ENCODE data around the gene POLE.

Gene POLE

DNA sequence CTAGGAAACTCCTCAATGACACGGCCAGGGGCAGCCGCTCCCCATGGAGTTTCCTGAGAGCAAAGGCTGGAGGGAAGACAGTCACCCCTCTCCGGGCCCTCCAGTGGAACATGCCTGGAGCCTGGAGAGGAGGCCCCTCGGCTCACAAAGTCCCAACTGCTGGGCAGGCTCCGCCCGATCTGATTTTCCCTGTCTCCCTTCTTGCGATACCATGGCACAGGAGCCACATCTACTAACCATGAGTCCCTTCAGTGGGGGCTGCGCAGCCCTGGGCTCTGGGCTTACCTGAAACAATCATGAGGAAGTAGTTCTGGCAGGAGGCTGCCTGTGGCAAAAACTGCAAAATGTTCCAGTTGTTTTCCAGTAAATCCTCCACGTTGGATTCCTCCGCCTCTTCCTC is 53.2 kb downstream of the POLE start:
- Histone ChIP-seq H3K27ac (ENCODE audit: low read depth, low read length) (no peak overlapping the region), H3K4me3 (ENCODE audit: low read depth in 1 of 5, low read length in 5 of 5) (no peak overlapping the region), H3K36me3 (ENCODE audit: control insufficient read depth in 5 of 5, insufficient read depth in 5 of 5, low read length in 5 of 5) (peaks cover 0 to 93% (median 78%) of the 10 kb centered on the region in 5 donors), H3K27me3 (ENCODE audit: control insufficient read depth in 5 of 5, insufficient read depth in 4 of 5, low read length in 5 of 5) (no peaks in the 10 kb centered on the region), H3K4me1 (ENCODE audit: control insufficient read depth in 5 of 5, insufficient read depth in 5 of 5, low read length in 5 of 5) (peaks cover 3 to 7% (median 4%) of the 10 kb centered on the region in 5 donors), H3K9me3 (ENCODE audit: control insufficient read depth in 5 of 5, low read length in 5 of 5) (no peaks in the 10 kb centered on the region), H3K9ac (ENCODE audit: low read length in 5 of 5) (no peak overlapping the region)

- Histone ChIP-seq H3K9me3 (ENCODE audit: control insufficient read depth in 5 of 5, low read length in 5 of 5) (no peaks in the 10 kb centered on the region), H3K36me3 (ENCODE audit: control insufficient read depth in 5 of 5, insufficient read depth in 5 of 5, low read length in 5 of 5) (peaks cover 0 to 90% (median 77%) of the 10 kb centered on the region in 5 donors), H3K27me3 (ENCODE audit: control insufficient read depth in 5 of 5, insufficient read depth in 4 of 5, low read length in 5 of 5) (no peaks in the 10 kb centered on the region), H3K4me1 (ENCODE audit: control insufficient read depth in 5 of 5, insufficient read depth in 5 of 5, low read length in 5 of 5) (peaks cover 0 to 3% (median 0%) of the 10 kb centered on the region in 5 donors), H3K9ac (ENCODE audit: low read length in 5 of 5) (no peak overlapping the region), H3K4me3 (ENCODE audit: low read depth in 1 of 5, low read length in 5 of 5) (no peak overlapping the region), H3K27ac (ENCODE audit: low read depth, low read length) (no peak overlapping the region)
Measured at GRCh38 chr12:132633398-132633797, 53.7 kb downstream of the POLE start.

- no peaks in the 10 kb centered on the region for H3K9me3 ChIP-seq (ENCODE audit: control insufficient read depth in 5 of 5, low read length in 5 of 5)
- H3K27ac ChIP-seq (ENCODE audit: low read depth, low read length), result no peak overlapping the region
- no peak overlapping the region for H3K4me3 ChIP-seq (ENCODE audit: low read depth in 1 of 5, low read length in 5 of 5)
- H3K36me3 ChIP-seq (ENCODE audit: control insufficient read depth in 5 of 5, insufficient read depth in 5 of 5, low read length in 5 of 5), result peaks cover 0 to 86% (median 73%) of the 10 kb centered on the region in 5 donors
- no peaks in the 10 kb centered on the region for H3K4me1 ChIP-seq (ENCODE audit: control insufficient read depth in 5 of 5, insufficient read depth in 5 of 5, low read length in 5 of 5)
- no peak overlapping the region for H3K9ac ChIP-seq (ENCODE audit: low read length in 5 of 5)
- no peaks in the 10 kb centered on the region for H3K27me3 ChIP-seq (ENCODE audit: control insufficient read depth in 5 of 5, insufficient read depth in 4 of 5, low read length in 5 of 5)
Measured at GRCh38 chr12:132632521-132633228, 54.5 kb downstream of the POLE start.

DNA sequence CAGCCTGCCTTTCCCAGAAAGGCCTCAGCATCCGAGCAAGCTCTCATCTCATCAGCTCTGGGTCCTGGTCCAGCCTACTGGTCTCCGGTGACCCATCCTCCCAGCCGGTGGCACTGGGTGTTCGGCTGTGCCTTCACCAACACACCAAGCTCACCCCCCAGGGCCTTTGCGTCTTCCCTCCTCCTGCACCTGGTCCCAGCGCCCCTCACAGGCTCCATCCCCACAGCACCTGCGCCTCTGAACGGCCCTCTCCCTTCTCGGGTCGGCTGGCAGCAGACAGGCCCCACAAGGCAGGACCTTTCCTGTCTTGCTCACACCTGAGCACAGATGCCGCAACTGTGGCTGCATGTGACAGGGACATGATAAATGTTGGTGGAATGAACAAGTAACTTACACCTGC is 55.5 kb downstream of the POLE start:
- Histone ChIP-seq H3K27ac (ENCODE audit: low read depth, low read length) (no peak overlapping the region), H3K4me1 (ENCODE audit: control insufficient read depth in 5 of 5, insufficient read depth in 5 of 5, low read length in 5 of 5) (no peaks in the 10 kb centered on the region), H3K9ac (ENCODE audit: low read length in 5 of 5) (no peak overlapping the region), H3K36me3 (ENCODE audit: control insufficient read depth in 5 of 5, insufficient read depth in 5 of 5, low read length in 5 of 5) (peaks cover 0 to 76% (median 64%) of the 10 kb centered on the region in 5 donors), H3K9me3 (ENCODE audit: control insufficient read depth in 5 of 5, low read length in 5 of 5) (no peaks in the 10 kb centered on the region), H3K27me3 (ENCODE audit: control insufficient read depth in 5 of 5, insufficient read depth in 4 of 5, low read length in 5 of 5) (no peaks in the 10 kb centered on the region), H3K4me3 (ENCODE audit: low read depth in 1 of 5, low read length in 5 of 5) (no peak overlapping the region)

DNA sequence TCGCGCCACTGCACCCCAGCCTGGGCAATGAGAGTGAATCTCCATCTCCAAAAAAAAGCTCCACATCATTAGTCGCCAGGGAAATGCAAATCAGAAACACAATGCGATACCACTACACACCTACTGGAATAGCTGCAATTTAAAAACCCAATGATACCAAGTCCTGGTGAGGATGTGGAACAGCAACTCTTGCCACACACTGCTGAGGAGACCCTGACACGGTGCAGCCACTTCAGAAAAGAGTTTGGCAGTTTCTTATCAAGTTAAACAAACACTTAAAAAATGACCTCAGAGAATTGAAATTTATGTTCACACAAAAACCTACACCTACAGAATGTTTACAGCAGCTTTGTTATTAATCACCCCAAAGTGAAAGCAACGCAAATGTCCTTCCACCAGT is 56.5 kb downstream of the POLE start:
- Histone ChIP-seq H3K4me1 (ENCODE audit: control insufficient read depth in 5 of 5, insufficient read depth in 5 of 5, low read length in 5 of 5) (no peaks in the 10 kb centered on the region), H3K36me3 (ENCODE audit: control insufficient read depth in 5 of 5, insufficient read depth in 5 of 5, low read length in 5 of 5) (peaks cover 0 to 74% (median 64%) of the 10 kb centered on the region in 5 donors), H3K9me3 (ENCODE audit: control insufficient read depth in 5 of 5, low read length in 5 of 5) (no peaks in the 10 kb centered on the region), H3K4me3 (ENCODE audit: low read depth in 1 of 5, low read length in 5 of 5) (no peak overlapping the region), H3K9ac (ENCODE audit: low read length in 5 of 5) (no peak overlapping the region), H3K27me3 (ENCODE audit: control insufficient read depth in 5 of 5, insufficient read depth in 4 of 5, low read length in 5 of 5) (no peaks in the 10 kb centered on the region), H3K27ac (ENCODE audit: low read depth, low read length) (no peak overlapping the region)

GRCh38 chr12:132629330-132629729 is 57.8 kb downstream of the POLE start:
- H3K27me3 ChIP-seq (ENCODE audit: control insufficient read depth in 5 of 5, insufficient read depth in 4 of 5, low read length in 5 of 5), result no peaks in the 10 kb centered on the region
- no peak overlapping the region for H3K4me3 ChIP-seq (ENCODE audit: low read depth in 1 of 5, low read length in 5 of 5)
- no peaks in the 10 kb centered on the region for H3K9me3 ChIP-seq (ENCODE audit: control insufficient read depth in 5 of 5, low read length in 5 of 5)
- H3K4me1 ChIP-seq (ENCODE audit: control insufficient read depth in 5 of 5, insufficient read depth in 5 of 5, low read length in 5 of 5), result no peaks in the 10 kb centered on the region
- H3K36me3 ChIP-seq (ENCODE audit: control insufficient read depth in 5 of 5, insufficient read depth in 5 of 5, low read length in 5 of 5), result peaks cover 0 to 74% (median 66%) of the 10 kb centered on the region in 5 donors
- no peak overlapping the region for H3K9ac ChIP-seq (ENCODE audit: low read length in 5 of 5)
- H3K27ac ChIP-seq (ENCODE audit: low read depth, low read length), result no peak overlapping the region

DNA sequence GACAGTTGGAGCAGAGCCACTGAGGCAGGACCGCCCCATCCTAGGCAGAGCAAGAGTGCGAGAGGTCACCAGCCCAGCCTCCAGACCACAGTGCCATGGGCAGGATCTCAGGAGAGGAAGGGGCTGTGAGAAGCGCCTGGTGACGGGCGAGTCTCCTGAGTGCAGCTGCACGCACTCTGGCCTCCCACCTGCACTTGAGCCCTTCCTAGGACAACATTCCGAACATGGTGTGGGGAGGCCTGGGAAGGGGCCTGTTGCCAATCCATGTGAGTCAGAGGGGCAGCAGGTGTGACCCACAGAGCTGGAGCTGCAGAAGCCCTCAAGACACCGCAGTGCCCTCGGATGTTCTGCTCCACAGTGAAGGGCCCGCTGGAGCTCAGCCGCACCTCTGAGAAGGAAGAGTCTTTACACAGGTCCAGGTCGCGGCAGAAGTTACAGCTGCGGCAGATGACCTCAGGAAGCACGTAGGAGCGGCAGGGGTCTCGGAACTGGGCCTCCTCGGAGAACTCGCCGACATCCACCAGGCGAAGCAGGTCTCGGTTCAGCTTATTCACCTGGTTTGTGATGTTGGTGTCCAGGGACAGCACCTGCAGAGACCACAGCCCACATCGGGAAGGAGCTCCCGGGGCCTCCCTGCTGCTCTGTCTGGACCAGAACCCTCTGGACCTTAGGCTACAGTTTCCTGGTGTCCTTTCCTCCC is 61.3 kb downstream of the POLE start:
- no peak overlapping the region for H3K9ac ChIP-seq (ENCODE audit: low read length in 5 of 5)
- H3K4me3 ChIP-seq (ENCODE audit: low read depth in 1 of 5, low read length in 5 of 5), result no peak overlapping the region
- peaks cover 0 to 48% (median 41%) of the 10 kb centered on the region in 5 donors for H3K36me3 ChIP-seq (ENCODE audit: control insufficient read depth in 5 of 5, insufficient read depth in 5 of 5, low read length in 5 of 5)
- no peaks in the 10 kb centered on the region for H3K9me3 ChIP-seq (ENCODE audit: control insufficient read depth in 5 of 5, low read length in 5 of 5)
- no peak overlapping the region for H3K27ac ChIP-seq (ENCODE audit: low read depth, low read length)
- peaks cover 3 to 12% (median 11%) of the 10 kb centered on the region in 5 donors for H3K4me1 ChIP-seq (ENCODE audit: control insufficient read depth in 5 of 5, insufficient read depth in 5 of 5, low read length in 5 of 5)
- H3K27me3 ChIP-seq (ENCODE audit: control insufficient read depth in 5 of 5, insufficient read depth in 4 of 5, low read length in 5 of 5), result peaks cover 2 to 10% (median 4%) of the 10 kb centered on the region in 5 donors

DNA sequence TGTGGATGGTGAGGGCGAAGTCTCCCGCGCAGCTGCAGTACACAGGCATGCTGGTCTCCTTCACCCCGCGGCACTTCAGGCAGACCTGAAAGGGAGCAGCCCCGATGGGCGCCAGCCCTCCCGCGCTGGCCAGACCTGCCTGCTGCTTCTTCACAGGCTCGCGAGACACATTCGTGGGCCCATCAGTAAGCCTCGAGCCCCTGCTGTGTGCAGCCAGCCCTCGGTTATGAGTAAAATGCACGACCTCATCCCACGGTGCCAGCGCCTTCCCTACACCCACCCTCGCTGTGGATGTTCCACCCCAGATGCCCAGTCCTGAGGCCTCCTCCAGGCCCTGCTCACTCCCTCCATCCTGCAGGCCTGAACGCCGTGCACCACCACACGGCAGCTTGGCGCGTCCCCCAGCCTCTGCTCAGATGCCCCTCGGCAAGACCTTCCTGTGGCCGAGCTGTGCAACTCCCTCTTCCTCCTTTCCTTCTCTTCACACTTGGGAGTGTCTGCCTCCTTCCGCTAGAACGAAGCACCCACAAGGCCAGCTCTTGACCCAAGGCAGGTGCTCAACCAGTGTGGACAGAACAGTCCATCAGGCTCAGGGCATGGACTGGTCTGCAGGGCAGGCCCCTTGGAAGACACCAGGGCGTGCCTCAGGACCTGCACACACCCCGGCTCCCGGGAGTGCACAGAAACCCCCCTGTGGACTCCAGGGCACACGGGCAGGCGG is 62.1 kb downstream of the POLE start:
- Histone ChIP-seq H3K9ac (ENCODE audit: low read length in 5 of 5) (no peak overlapping the region), H3K4me1 (ENCODE audit: control insufficient read depth in 5 of 5, insufficient read depth in 5 of 5, low read length in 5 of 5) (peaks cover 3 to 12% (median 11%) of the 10 kb centered on the region in 5 donors), H3K27me3 (ENCODE audit: control insufficient read depth in 5 of 5, insufficient read depth in 4 of 5, low read length in 5 of 5) (peaks cover 7 to 18% (median 11%) of the 10 kb centered on the region in 5 donors), H3K27ac (ENCODE audit: low read depth, low read length) (no peak overlapping the region), H3K4me3 (ENCODE audit: low read depth in 1 of 5, low read length in 5 of 5) (no peak overlapping the region), H3K36me3 (ENCODE audit: control insufficient read depth in 5 of 5, insufficient read depth in 5 of 5, low read length in 5 of 5) (peaks cover 0 to 39% (median 36%) of the 10 kb centered on the region in 5 donors), H3K9me3 (ENCODE audit: control insufficient read depth in 5 of 5, low read length in 5 of 5) (no peaks in the 10 kb centered on the region)

- H3K4me3 ChIP-seq (ENCODE audit: low read depth in 1 of 5, low read length in 5 of 5), result no peak overlapping the region
- H3K36me3 ChIP-seq (ENCODE audit: control insufficient read depth in 5 of 5, insufficient read depth in 5 of 5, low read length in 5 of 5), result peaks cover 0 to 32% (median 28%) of the 10 kb centered on the region in 5 donors
- H3K27ac ChIP-seq (ENCODE audit: low read depth, low read length), result no peak overlapping the region
- H3K9ac ChIP-seq (ENCODE audit: low read length in 5 of 5), result no peak overlapping the region
- no peaks in the 10 kb centered on the region for H3K9me3 ChIP-seq (ENCODE audit: control insufficient read depth in 5 of 5, low read length in 5 of 5)
- H3K4me1 ChIP-seq (ENCODE audit: control insufficient read depth in 5 of 5, insufficient read depth in 5 of 5, low read length in 5 of 5), result peaks cover 3 to 12% (median 11%) of the 10 kb centered on the region in 5 donors
- H3K27me3 ChIP-seq (ENCODE audit: control insufficient read depth in 5 of 5, insufficient read depth in 4 of 5, low read length in 5 of 5), result peaks cover 7 to 26% (median 16%) of the 10 kb centered on the region in 5 donors
Measured at GRCh38 chr12:132624186-132624855, 62.8 kb downstream of the POLE start.

Measured in subcutaneous abdominal adipose tissue (tissue), 5 donors.